ENCODE results near the gene C17orf107. TPM values are rescaled to one million over a fixed set of nuclear protein-coding genes. Genes with fewer than 3 reads are reported as not detected.
"Not testable (repeated sequence)": the region's sequence is repeated elsewhere in the genome, so short reads cannot be mapped to it uniquely, and the experiment has no call there.

C17orf107 gene
- total RNA-seq, 4 donors from 2014 or later: 1.8 to 3.2 (median 2.1) TPM; not detected in 1

DNA sequence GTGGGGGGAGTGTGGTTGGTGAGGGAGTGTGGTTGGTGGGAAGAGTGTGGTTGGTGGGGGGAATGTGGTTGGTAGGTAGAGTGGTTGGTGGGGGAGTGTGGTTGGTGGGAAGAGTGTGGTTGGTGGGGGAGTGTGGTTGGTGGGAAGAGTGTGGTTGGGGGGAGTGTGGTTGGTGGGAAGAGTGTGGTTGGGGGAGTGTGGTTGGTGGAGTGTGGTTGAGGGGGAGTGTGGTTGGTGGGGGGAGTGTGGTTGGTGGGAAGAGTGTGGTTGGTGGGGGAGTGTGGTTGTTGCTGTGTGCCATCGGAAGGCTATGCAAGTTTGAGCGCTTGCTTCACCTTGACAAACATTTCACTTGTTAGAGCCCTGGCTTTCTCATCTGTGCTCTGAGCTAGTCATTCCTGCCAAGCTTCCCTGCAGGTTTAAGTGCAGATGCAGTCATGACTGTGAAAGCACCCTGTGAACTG lies 46.1 kb upstream of the C17orf107 start:
- no peak overlapping the region for H3K27ac ChIP-seq
- H3K27me3 ChIP-seq: no peaks in the 10 kb centered on the region
- H3K36me3 ChIP-seq: no peaks in the 10 kb centered on the region
- DNase-seq: no peak
- H3K9me3 ChIP-seq: no peaks in the 10 kb centered on the region
- WGBS, 2 donors (ENCODE audit: low coverage in 1 of 2): 60 to 100% methylated on average over 2 of the region's 2 CpGs
- no peak overlapping the region for H3K4me3 ChIP-seq
- TF ChIP-seq POLR2A (IDR thresholded peaks at IDR 0.05) (no peak), POLR2AphosphoS5 (IDR thresholded peaks at IDR 0.05) (no peak), EP300 (IDR thresholded peaks at IDR 0.05; ENCODE audit: low read depth) (no peak)
- TF ChIP-seq, protein P1, sequence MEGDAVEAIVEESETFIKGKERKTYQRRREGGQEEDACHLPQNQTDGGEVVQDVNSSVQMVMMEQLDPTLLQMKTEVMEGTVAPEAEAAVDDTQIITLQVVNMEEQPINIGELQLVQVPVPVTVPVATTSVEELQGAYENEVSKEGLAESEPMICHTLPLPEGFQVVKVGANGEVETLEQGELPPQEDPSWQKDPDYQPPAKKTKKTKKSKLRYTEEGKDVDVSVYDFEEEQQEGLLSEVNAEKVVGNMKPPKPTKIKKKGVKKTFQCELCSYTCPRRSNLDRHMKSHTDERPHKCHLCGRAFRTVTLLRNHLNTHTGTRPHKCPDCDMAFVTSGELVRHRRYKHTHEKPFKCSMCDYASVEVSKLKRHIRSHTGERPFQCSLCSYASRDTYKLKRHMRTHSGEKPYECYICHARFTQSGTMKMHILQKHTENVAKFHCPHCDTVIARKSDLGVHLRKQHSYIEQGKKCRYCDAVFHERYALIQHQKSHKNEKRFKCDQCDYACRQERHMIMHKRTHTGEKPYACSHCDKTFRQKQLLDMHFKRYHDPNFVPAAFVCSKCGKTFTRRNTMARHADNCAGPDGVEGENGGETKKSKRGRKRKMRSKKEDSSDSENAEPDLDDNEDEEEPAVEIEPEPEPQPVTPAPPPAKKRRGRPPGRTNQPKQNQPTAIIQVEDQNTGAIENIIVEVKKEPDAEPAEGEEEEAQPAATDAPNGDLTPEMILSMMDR (IDR thresholded peaks at IDR 0.05): no peak
- in situ Hi-C loops (cut with MboI; ENCODE audit: low pct_ligation_motif_present in 1 of 4, low pct_unique_long_range_greater_than_20kb in 1 of 4, low sequenced_read_pairs in 3 of 4) (no loop called here), intact Hi-C loops (cut with DNase I; ENCODE audit: low total_unique reads) (no loop called here)
- H3K4me1 ChIP-seq: peaks cover 16 to 48% (median 33%) of the 10 kb centered on the region in 4 donors

DNA sequence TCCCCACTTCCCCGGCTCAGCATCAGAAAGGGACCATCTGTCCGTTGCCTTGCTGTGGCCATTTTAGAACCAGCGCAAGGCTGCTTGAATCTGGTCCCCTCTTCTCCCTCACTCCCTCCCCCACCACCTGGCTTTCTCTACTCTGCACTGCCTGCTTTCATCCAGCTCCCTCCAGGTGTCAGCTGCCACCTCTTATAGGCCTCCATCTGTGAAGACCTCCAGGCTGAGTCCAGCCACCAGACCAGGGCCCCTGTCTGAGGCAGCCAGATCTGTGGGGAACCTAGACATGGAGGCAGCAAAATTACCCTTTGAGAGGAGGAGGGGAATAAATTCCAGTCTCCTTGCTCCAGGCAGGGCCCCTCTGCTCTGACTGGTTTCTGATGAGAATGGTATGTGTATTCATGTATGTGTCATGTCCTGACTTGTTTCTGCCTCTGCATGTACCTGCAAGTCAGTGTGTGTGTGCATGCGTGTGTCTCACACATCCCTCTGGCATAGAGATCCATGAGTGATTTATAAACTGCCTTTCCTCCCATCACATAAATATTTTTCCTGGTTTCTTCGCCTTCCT lies 45.1 kb upstream of the C17orf107 start:
- intact Hi-C loops (cut with DNase I; ENCODE audit: low total_unique reads): no loop called here
- WGBS, 2 donors (ENCODE audit: low coverage in 1 of 2): 83 to 87% methylated on average over 3 to 5 of the region's 5 CpGs
- TF ChIP-seq POLR2A (IDR thresholded peaks at IDR 0.05) (no peak), POLR2AphosphoS5 (IDR thresholded peaks at IDR 0.05) (no peak), EP300 (IDR thresholded peaks at IDR 0.05; ENCODE audit: low read depth) (no peak)
- TF ChIP-seq, protein P1 (IDR thresholded peaks at IDR 0.05): no peak
- H3K27ac ChIP-seq: no peak overlapping the region
- DNase-seq: no peak
- H3K27me3 ChIP-seq: no peaks in the 10 kb centered on the region
- H3K9me3 ChIP-seq: no peaks in the 10 kb centered on the region
- H3K36me3 ChIP-seq: no peaks in the 10 kb centered on the region
- in situ Hi-C loops (cut with MboI; ENCODE audit: low pct_ligation_motif_present in 1 of 4, low pct_unique_long_range_greater_than_20kb in 1 of 4, low sequenced_read_pairs in 3 of 4): no loop called here
- no peak overlapping the region for H3K4me3 ChIP-seq
- H3K4me1 ChIP-seq: peaks cover 15 to 50% (median 35%) of the 10 kb centered on the region in 4 donors

DNA sequence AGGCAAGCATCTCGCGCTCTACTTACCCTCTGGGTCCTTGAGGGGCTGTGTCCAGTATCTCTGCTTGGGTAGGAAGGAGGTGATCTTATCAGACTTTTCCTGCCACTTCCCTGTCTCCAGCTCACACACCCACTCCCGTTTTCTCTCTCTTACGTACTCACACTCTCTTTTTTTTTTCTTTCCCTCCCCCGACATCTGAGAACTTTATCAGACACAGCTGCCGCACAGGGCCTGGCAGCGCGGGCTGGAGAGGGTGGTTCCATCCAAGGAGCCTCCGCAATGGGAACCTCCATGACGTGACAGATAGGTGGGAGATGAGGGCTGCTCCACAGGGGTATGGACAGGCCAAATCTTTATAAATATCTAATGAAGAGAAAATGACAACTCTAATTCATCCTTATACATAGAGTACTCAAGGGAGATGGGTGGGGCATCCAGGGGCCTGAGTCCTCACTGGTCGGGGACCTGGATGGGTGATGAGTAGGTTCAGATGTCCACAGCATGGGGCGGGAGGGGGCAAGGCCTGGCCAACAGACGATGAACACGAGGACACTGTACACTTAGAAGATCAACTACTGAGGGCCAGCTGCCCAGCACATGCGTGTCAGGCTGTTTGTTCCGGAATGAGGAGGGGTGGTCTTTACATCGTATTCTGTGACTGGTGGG lies 42.9 kb upstream of the C17orf107 start:
- WGBS, 2 donors (ENCODE audit: low coverage in 1 of 2): 93 to 97% methylated on average over 5 to 17 of the region's 17 CpGs
- H3K4me1 ChIP-seq: peaks cover 8 to 35% (median 18%) of the 10 kb centered on the region in 4 donors
- intact Hi-C loops (cut with DNase I; ENCODE audit: low total_unique reads): no loop called here
- no peak for TF ChIP-seq POLR2A (IDR thresholded peaks at IDR 0.05)
- TF ChIP-seq, protein P1 (IDR thresholded peaks at IDR 0.05): no peak
- no peak for TF ChIP-seq EP300 (IDR thresholded peaks at IDR 0.05; ENCODE audit: low read depth)
- TF ChIP-seq POLR2AphosphoS5 (IDR thresholded peaks at IDR 0.05): no peak
- in situ Hi-C loops (cut with MboI; ENCODE audit: low pct_ligation_motif_present in 1 of 4, low pct_unique_long_range_greater_than_20kb in 1 of 4, low sequenced_read_pairs in 3 of 4): no loop called here
- H3K27ac ChIP-seq: no peak overlapping the region
- no peak for DNase-seq
- H3K27me3 ChIP-seq: no peaks in the 10 kb centered on the region
- H3K36me3 ChIP-seq: no peaks in the 10 kb centered on the region
- H3K9me3 ChIP-seq: no peaks in the 10 kb centered on the region
- no peak overlapping the region for H3K4me3 ChIP-seq

DNA sequence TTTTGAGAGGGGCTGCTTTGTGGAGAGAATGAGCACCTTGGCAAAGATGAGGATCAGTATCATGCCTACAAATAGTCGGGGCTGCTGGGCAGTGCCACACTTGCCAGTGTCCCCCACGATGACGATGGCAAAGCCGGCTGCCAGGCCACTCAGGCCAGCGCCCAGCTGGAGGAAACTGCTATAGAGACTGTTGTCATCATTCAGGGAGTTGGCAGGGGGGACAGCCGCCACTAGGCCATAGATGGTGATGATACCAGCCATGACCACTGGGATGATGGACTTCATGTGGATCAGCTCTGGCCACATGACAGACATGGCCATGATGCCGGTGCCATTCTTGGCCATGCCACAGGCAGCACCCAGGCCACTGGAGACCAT lies 42.4 kb upstream of the C17orf107 start:
- Histone ChIP-seq H3K27ac (no peak overlapping the region), H3K27me3 (no peaks in the 10 kb centered on the region), H3K4me1 (peaks cover 5 to 30% (median 17%) of the 10 kb centered on the region in 4 donors), H3K4me3 (no peak overlapping the region), H3K36me3 (no peaks in the 10 kb centered on the region), H3K9me3 (no peaks in the 10 kb centered on the region)
- no peak for DNase-seq
- in situ Hi-C loops (cut with MboI; ENCODE audit: low pct_ligation_motif_present in 1 of 4, low pct_unique_long_range_greater_than_20kb in 1 of 4, low sequenced_read_pairs in 3 of 4) (no loop called here), intact Hi-C loops (cut with DNase I; ENCODE audit: low total_unique reads) (no loop called here)
- WGBS, 2 donors (ENCODE audit: low coverage in 1 of 2): 100% methylated on average over 3 of the region's 7 CpGs; no CpG with 5 or more reads in 1 of the 2 donors
- TF ChIP-seq, protein P1 (IDR thresholded peaks at IDR 0.05): no peak
- no peak for TF ChIP-seq POLR2A (IDR thresholded peaks at IDR 0.05)
- TF ChIP-seq POLR2AphosphoS5 (IDR thresholded peaks at IDR 0.05): no peak
- TF ChIP-seq EP300 (IDR thresholded peaks at IDR 0.05; ENCODE audit: low read depth): no peak

DNA sequence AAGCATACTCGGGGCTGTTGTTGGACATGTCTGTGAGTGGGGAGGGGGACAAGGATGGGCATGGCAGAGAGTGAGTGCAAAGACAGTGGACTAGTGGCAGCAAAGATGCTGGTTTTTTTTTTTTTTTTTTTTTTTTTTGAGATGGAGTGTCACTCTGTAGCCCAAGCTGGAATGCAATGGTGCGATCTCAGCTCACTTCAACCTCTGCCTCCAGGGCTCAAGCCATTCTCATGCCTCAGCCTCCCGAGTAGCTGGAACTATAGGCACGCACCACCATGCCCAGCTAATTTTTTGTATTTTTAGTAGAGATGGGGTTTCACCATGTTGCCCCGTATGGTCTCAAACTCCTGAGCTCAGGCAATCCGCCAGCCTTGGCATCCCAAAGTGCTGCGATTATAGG lies 42.0 kb upstream of the C17orf107 start:
- H3K4me3 ChIP-seq; H3K36me3 ChIP-seq; in situ Hi-C loops (cut with MboI; ENCODE audit: low pct_ligation_motif_present in 1 of 4, low pct_unique_long_range_greater_than_20kb in 1 of 4, low sequenced_read_pairs in 3 of 4); intact Hi-C loops (cut with DNase I; ENCODE audit: low total_unique reads); H3K9me3 ChIP-seq; DNase-seq; H3K27me3 ChIP-seq: not testable (repeated sequence)
- Histone ChIP-seq H3K27ac (peak overlapping the region in 2 of 4 donors; percentile 10 to 54), H3K4me1 (peaks cover 2 to 26% (median 13%) of the 10 kb centered on the region in 4 donors)
- 85 to 95% methylated on average over 5 to 7 of the region's 7 CpGs for WGBS, 2 donors (ENCODE audit: low coverage in 1 of 2)
